ENCODE results near the gene GAN. TPM values are rescaled to one million over a fixed set of nuclear protein-coding genes. Genes with fewer than 3 reads are reported as not detected.

The GAN gene
- total RNA-seq, 2 donors from 2014 or later = 21.6 to 22.0 TPM

DNA sequence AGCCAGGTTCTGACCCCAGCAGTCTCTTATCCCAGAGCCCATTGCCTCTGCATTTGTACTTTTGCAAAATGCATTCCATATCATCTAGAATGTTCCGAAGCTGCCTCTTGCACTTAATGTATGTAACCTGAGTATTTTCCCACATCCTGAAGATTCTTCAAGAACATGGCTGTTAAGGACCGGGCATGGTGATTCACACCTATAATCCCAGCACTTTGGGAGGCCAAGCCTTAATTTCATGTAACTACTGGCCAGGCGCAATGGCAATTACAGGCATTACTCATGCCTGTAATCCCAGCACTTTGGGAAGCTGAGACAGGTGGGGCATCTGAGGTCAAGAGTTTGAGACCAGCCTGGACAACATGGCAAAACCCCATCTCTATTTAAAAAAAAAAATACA lies 31.7 kb upstream of the GAN start:
- no peak for ATAC-seq (replicated peaks in 1 of 2)

DNA sequence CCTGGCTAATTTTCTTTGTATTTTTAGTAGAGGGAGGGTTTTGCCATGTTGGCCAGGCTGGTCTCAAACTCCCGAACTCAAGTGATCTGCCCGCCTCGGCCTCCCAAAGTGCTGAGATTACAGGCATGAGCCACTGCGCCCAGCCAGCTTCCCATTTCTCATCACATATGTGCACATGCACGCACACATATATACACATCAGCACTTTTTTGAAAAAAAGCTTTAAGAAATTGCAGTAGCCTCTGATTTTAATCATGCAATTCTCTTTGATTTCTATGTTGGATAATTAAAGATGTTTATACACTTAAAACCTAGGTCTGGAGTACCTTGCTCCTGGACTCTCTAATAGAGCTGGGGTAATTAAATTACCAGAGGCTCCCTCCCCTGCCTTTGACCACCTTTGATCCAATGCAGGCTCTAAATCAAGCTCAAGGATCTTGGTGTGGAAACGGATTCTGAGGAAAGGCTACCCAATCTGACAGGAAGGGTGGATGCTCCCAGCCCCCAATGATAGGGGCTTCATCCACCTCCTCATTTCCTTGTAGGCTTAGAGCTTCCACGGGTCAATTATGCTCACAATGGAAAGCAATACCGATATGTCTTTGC lies 29.7 kb upstream of the GAN start:
- ATAC-seq (replicated peaks in 1 of 2) (no peak), DNase-seq (no peak)
- peaks cover 5% of the 10 kb centered on the region for H3K27me3 Mint-ChIP-seq (ENCODE audit: low read depth)

More for the DNA sequence above, 31.7 kb upstream of the GAN start:
- Mint-ChIP-seq H3K9me3 (no peaks in the 10 kb centered on the region), H3K4me1 (ENCODE audit: low read depth) (no peaks in the 10 kb centered on the region), H3K27me3 (ENCODE audit: low read depth) (peaks cover 5% of the 10 kb centered on the region), H3K4me3 (no peak overlapping the region), H3K36me3 (ENCODE audit: insufficient read depth in 2 of 2) (no peaks in the 10 kb centered on the region), H3K27ac (no peak overlapping the region)
- no peak for DNase-seq

DNA sequence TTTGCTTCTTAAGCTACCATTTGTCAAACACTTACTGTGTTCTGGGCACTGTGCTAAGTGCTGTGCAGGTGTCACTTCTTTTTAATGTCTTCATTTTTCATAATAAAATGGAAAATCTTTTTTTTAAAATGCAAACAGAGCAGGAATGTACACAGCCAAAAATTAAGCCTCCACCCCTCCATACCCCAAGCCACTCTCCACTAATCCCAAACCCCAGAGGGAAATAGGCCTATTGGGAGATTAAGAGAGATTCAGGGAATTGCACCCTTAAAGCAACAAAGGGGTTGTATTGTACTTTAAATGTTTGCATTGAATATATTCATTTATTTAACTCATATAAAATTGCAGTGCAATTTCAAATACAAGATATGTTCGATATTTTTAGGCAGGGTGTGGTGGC lies 28.6 kb upstream of the GAN start:
- ATAC-seq (replicated peaks in 1 of 2) (no peak), DNase-seq (no peak)
- H3K27ac Mint-ChIP-seq = no peak overlapping the region
- H3K36me3 Mint-ChIP-seq (ENCODE audit: insufficient read depth in 2 of 2) = no peaks in the 10 kb centered on the region
- H3K9me3 Mint-ChIP-seq = no peaks in the 10 kb centered on the region
- no peaks in the 10 kb centered on the region for H3K4me1 Mint-ChIP-seq (ENCODE audit: low read depth)
- no peak overlapping the region for H3K4me3 Mint-ChIP-seq
- peaks cover 8% of the 10 kb centered on the region for H3K27me3 Mint-ChIP-seq (ENCODE audit: low read depth)

More for the DNA sequence above, 29.7 kb upstream of the GAN start:
- no peak overlapping the region for H3K27ac Mint-ChIP-seq
- no peaks in the 10 kb centered on the region for H3K4me1 Mint-ChIP-seq (ENCODE audit: low read depth)
- H3K9me3 Mint-ChIP-seq = no peaks in the 10 kb centered on the region
- no peaks in the 10 kb centered on the region for H3K36me3 Mint-ChIP-seq (ENCODE audit: insufficient read depth in 2 of 2)
- H3K4me3 Mint-ChIP-seq = no peak overlapping the region

DNA sequence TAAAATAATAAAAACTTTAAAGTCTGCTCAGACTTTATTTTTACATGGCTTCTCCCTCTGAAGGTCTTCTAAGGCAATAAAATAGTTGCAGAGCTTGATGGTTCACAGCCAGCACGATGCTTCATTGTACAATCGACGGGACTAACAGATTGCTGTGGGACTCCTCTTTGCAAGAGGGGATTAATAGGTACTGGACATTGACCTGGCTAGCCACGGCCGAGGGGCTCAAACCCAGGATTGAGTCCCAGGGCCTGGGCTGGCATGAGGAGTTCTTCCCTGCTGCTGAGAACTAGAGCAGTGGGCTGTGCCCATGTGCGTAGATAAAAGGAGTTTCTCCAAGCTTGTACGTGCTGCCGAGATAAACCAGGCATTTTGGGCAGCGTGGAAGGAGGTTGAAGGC lies 23.6 kb upstream of the GAN start:
- Mint-ChIP-seq H3K27ac (no peak overlapping the region), H3K9me3 (no peaks in the 10 kb centered on the region), H3K4me3 (no peak overlapping the region), H3K27me3 (ENCODE audit: low read depth) (peaks cover 20% of the 10 kb centered on the region), H3K36me3 (ENCODE audit: insufficient read depth in 2 of 2) (no peaks in the 10 kb centered on the region), H3K4me1 (ENCODE audit: low read depth) (no peaks in the 10 kb centered on the region)
- no peak for DNase-seq
- ATAC-seq (replicated peaks in 1 of 2) = no peak

DNA sequence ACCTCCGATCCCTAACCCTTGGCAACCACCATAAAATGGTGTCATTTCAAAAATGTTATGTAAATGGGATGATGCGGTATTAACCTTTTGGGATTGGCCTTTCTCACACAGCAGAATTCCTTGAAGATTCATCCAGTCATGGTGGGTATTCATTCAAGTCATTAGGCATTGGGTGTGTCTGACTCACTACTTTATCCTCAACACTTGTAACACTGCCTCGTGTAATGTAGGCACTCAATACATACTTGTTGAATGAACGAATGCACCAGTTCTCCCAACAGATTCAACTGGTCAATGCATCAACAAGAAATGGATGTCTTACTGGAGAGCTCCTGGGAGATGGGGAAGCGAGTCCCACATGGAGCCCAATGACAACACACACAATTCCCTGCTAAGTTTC lies 21.8 kb upstream of the GAN start:
- no peak overlapping the region for H3K27ac Mint-ChIP-seq
- H3K27me3 Mint-ChIP-seq (ENCODE audit: low read depth) = peaks cover 25% of the 10 kb centered on the region

DNA sequence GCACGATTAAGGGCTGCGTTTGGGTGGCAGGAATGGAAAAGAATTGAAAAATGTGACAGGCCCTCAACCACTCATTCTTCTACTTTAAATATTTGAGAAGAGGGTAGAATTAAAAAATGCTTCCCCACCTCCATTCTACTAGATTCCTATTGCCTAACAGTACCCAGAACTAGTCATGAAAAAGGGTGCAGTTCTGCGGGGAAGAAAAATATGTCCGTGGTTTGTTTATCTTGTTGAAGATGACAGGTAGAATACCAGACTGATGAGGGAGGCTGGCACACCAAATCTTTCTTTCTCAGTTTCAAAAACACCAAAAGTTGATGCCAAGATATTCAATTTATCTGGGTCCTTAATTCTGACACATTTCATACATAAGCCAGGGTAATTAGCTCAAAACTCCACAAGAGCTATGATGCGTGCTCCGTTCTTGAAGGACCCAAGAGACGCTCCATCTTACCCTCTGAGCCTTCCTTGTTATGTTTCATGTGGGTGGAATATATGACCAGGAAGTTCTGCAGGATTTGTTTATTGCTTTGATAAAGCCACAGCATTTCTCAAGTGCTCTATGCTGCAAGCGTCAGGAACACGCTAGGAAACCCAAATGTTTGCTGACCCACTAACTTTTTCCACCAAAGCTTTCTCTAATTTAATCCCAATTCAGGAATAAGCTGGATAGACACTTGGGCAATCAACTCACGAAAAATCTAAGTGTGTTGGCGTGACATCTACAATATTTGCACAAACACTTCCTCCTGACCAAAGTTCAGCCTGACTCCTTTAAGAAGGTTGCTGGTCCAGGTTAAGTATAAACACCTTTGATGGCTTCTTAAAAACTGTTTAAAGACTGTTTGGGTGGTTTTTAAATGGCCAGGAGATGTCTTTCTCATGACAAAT lies 20.6 kb upstream of the GAN start:
- Mint-ChIP-seq H3K36me3 (ENCODE audit: insufficient read depth in 2 of 2) (no peaks in the 10 kb centered on the region), H3K9me3 (no peaks in the 10 kb centered on the region), H3K27ac (no peak overlapping the region), H3K4me3 (no peak overlapping the region), H3K27me3 (ENCODE audit: low read depth) (peaks cover 25% of the 10 kb centered on the region), H3K4me1 (ENCODE audit: low read depth) (no peaks in the 10 kb centered on the region)
- DNase-seq = no peak
- no peak for ATAC-seq (replicated peaks in 1 of 2)

More for the DNA sequence above, 21.8 kb upstream of the GAN start:
- no peaks in the 10 kb centered on the region for H3K4me1 Mint-ChIP-seq (ENCODE audit: low read depth)
- H3K9me3 Mint-ChIP-seq = no peaks in the 10 kb centered on the region
- ATAC-seq (replicated peaks in 1 of 2) (no peak), DNase-seq (no peak)
- H3K36me3 Mint-ChIP-seq (ENCODE audit: insufficient read depth in 2 of 2) = no peaks in the 10 kb centered on the region
- no peak overlapping the region for H3K4me3 Mint-ChIP-seq

DNA sequence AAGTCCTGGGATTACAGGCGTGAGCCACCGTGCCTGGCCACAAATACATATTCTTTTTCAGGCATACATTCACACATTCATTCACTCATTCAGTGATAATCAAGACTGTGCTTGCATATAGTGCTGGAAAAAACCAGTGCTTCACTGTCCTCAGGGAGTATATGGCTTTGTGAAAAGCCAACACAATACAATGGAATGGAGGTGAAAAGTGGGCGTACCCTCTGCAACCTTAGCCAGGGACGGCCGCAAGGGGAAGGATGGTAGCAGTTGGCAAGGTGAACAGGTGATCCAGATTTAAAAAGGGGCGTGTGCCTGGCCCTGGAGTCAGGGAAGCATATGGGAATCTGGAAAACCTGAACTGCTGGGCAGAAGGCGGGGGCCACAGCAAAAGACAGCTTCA lies 18.1 kb upstream of the GAN start:
- Mint-ChIP-seq H3K4me1 (ENCODE audit: low read depth) (no peaks in the 10 kb centered on the region), H3K9me3 (no peaks in the 10 kb centered on the region), H3K36me3 (ENCODE audit: insufficient read depth in 2 of 2) (no peaks in the 10 kb centered on the region), H3K4me3 (no peak overlapping the region), H3K27me3 (ENCODE audit: low read depth) (peaks cover 19% of the 10 kb centered on the region), H3K27ac (no peak overlapping the region)
- ATAC-seq (replicated peaks in 1 of 2) (no peak), DNase-seq (no peak)

DNA sequence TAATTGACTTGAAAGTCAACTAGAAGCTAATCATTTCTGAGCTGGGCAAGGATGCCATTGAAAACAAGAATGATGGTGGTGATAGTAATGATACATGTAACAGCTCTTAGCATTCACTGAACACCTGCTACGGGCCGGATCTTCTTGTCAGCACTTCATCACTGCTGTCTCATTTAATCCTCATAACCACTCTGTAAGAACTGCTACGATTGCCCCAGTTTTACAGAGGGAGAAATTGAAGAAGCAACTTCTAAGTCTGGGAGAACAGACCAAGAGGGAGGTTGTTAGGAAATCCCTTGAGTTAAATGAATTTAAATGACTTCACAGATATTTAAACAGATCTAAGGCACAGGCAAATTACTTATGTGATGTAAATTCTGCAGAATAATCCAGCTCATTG lies 7.0 kb upstream of the GAN start:
- ATAC-seq (replicated peaks in 1 of 2) = peak in 1 of 2 donors; percentile 43
- no peak overlapping the region for H3K4me3 Mint-ChIP-seq
- DNase-seq = no peak
- peak overlapping the region; percentile 69 for H3K27ac Mint-ChIP-seq
- no peaks in the 10 kb centered on the region for H3K36me3 Mint-ChIP-seq (ENCODE audit: insufficient read depth in 2 of 2)
- H3K9me3 Mint-ChIP-seq = no peaks in the 10 kb centered on the region
- H3K27me3 Mint-ChIP-seq (ENCODE audit: low read depth) = no peaks in the 10 kb centered on the region
- peaks cover 49% of the 10 kb centered on the region for H3K4me1 Mint-ChIP-seq (ENCODE audit: low read depth)

DNA sequence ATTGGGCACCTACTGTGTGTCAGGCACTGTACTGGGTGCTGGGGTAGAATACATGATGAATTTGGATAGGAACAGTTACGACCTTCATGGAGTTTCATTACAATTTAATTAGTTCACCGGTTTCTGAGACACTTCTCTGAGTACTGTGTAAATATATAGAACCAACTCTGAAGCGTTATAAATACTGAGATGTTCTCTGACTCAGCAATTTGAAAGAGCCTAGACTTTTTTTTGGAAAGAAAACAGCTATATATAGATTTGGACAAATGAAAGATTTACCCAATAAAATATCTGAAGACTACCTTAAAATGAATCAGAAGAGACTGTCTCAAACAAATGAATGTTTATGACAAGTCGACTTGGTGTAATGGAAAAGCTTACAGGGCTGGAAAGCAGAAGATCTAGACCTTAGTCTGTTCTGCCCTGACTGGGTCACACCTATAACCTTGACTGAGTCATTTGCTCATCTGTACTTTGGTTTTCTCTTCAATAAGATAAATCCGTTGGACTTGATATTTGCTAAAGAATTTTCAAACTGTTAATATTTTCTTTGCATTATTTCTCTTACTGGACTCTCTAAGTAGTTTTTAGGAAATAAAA lies 4.6 kb upstream of the GAN start:
- H3K9me3 Mint-ChIP-seq = no peaks in the 10 kb centered on the region
- peak; percentile 41 to 50 for ATAC-seq (replicated peaks in 1 of 2)
- peak in 1 of 2 donors; percentile 21 for DNase-seq
- H3K36me3 Mint-ChIP-seq (ENCODE audit: insufficient read depth in 2 of 2) = peaks cover 3% of the 10 kb centered on the region in 2 donors
- H3K27me3 Mint-ChIP-seq (ENCODE audit: low read depth) = no peaks in the 10 kb centered on the region
- H3K4me1 Mint-ChIP-seq (ENCODE audit: low read depth) = peaks cover 67% of the 10 kb centered on the region
- H3K4me3 Mint-ChIP-seq = peak overlapping the region in 1 of 2 donors; percentile 47
- peak overlapping the region; percentile 72 for H3K27ac Mint-ChIP-seq

DNA sequence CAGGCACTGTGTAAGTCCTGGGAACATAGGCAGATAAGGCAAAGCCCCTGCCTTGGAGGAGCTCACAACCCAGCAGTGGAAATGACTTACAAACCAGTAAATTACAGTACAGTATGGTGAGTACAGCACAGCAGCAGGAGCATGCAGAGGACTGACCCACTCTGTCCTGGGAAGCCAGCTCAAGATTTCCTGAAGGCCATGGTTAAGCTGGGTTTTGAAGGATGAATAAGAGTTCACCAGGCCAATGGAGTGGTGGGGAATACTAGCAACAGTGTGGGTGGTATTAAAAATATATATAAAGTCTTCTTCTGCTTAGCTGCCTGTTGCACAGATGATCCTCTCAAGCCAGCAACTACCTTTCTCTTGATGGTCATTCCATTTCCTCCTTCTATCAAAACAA lies 3.0 kb upstream of the GAN start:
- Mint-ChIP-seq H3K27me3 (ENCODE audit: low read depth) (no peaks in the 10 kb centered on the region), H3K4me3 (no peak overlapping the region), H3K4me1 (ENCODE audit: low read depth) (peaks cover 76% of the 10 kb centered on the region), H3K9me3 (no peaks in the 10 kb centered on the region), H3K36me3 (ENCODE audit: insufficient read depth in 2 of 2) (peaks cover 3% of the 10 kb centered on the region in 2 donors), H3K27ac (no peak overlapping the region)
- DNase-seq (no peak), ATAC-seq (replicated peaks in 1 of 2) (no peak)

DNA sequence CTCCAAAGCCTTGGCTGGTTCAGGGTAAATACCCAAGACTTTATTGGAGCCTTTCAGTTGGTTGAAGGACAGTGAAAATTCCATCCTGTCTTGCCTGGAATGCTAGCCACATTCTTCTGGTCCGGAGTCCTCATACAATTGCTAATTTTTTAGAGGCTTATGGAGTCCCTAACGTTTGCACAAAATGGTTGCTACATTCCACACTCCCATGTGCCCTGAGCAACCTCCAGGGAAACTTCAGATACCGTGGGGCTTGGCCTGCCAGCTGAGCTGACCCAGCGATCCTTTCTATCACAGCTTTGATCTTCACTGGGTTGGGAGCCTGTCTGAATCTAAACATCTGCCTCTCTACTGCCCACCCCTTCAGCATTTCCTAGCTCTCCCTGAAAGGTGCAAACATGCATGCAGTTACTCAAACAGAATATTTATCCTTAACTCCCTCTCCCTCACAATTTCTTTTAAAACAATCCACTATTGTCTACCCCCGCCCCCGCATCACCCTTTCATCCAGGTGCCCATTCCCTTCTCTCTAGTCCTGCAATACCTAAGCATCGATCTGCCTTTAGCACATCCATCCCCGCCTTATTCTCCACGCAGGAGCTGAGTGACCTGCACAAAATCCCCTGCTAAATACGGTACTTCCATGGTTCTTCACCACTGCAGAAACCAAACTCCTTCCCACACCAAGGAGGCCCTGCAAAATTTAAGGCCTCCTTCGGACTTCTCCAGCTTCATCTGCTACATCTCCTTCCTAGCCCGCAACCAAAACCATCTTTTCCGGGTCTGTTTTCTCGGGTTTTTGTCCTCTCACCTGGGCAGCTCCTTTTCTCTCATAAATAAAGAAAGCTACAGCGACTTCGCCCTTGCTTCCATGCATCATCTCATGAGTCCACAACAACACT lies 810 bp upstream of the GAN start:
- DNase-seq (no peak), ATAC-seq (replicated peaks in 1 of 2) (no peak)
- H3K27me3 Mint-ChIP-seq (ENCODE audit: low read depth) = no peaks in the 10 kb centered on the region
- peaks cover 3% of the 10 kb centered on the region in 2 donors for H3K36me3 Mint-ChIP-seq (ENCODE audit: insufficient read depth in 2 of 2)
- H3K4me3 Mint-ChIP-seq = peak overlapping the region; percentile 98 to 99
- no peaks in the 10 kb centered on the region for H3K9me3 Mint-ChIP-seq
- H3K27ac Mint-ChIP-seq = peak overlapping the region; percentile 92
- H3K4me1 Mint-ChIP-seq (ENCODE audit: low read depth) = peaks cover 81% of the 10 kb centered on the region

DNA sequence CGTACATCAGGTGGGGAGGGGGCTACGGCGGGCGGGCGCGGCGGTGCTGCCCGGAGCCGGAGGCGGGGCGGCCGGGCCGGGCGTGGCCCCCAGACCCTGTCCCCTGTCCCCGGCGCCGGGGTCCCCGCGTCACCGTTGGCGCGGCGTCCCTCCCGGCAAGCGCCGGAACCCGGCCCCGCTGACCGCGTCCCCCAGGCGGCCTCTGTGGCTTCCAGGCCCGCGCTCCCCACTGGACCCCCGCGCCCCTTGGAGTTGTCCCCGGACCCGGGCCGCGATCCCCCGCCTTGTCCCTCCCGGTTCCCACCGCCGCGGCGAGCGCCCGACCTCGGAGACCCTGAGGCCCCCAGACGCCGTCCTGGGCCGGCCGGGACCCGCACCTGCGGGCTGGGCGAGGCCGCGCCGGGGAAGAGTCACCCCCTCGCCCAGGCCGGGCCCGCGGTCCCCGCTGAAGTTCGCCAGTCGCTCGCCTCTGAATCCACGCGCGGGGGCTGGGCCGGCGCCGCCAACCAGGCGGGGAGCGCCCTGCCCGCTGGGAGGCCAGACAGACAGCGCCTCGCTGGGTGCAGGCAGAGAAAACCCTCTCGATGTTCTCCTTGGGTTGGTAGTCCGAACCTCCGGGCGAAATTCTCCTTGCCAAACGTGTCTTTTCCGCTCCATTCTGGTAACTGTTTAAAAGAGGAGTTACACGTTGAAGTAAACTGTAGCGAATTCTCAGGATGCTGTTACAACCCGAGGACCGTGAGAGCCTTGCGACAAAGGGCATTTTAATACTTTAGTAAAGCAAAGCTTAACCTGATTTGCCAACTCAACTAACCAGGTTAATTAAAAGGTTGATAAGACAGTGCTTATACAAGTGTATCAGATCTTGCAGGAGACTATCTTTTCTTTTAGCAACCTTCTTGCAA lies 761 bp downstream of the GAN start:
- peak overlapping the region; percentile 98 to 99 for H3K4me3 Mint-ChIP-seq
- ATAC-seq (replicated peaks in 1 of 2) (peak; percentile 32 to 42), DNase-seq (peak; percentile 66 to 73)
- H3K27ac Mint-ChIP-seq = peak overlapping the region; percentile 88
- no peaks in the 10 kb centered on the region for H3K9me3 Mint-ChIP-seq
- H3K4me1 Mint-ChIP-seq (ENCODE audit: low read depth) = peaks cover 79% of the 10 kb centered on the region
- no peaks in the 10 kb centered on the region for H3K27me3 Mint-ChIP-seq (ENCODE audit: low read depth)
- H3K36me3 Mint-ChIP-seq (ENCODE audit: insufficient read depth in 2 of 2) = peaks cover 3% of the 10 kb centered on the region in 2 donors

Data from activated T-cell treated with anti-CD3 and anti-CD28 coated beads, Interleukin-2, amount 50 U/mL, for 72 hours (primary cell).